K562 (cell line): ENCODE data around the gene YARS1.

Experiments used
- ATF7 ChIP-seq: fragments of 450-650 bp; IDR thresholded peaks from 2 replicates; pipeline ENCODE4 v1.7.1; 2014; ENCODE audit warnings: mild to moderate bottlenecking, moderate library complexity
- CBFB ChIP-seq: sonication (generic); formaldehyde crosslinking; IDR thresholded peaks from 2 replicates; pipeline ENCODE4 v1.4.0; 2020; ENCODE audit warnings: mild to moderate bottlenecking, missing genetic modification reagents
- GTF2A2 ChIP-seq: IDR thresholded peaks from 2 replicates; pipeline ENCODE4 v1.6.1; 2016; ENCODE audit warnings: mild to moderate bottlenecking, missing genetic modification characterization, missing compliant biosample characterization
- KLF16 ChIP-seq: IDR thresholded peaks from 2 replicates; pipeline ENCODE4 v1.6.1; 2016; ENCODE audit warnings: antibody characterized with exemption
- MEF2A ChIP-seq: IDR thresholded peaks from 2 replicates; pipeline ENCODE4 v1.6.1; 2011; ENCODE audit warnings: low read depth, mild to moderate bottlenecking, low read length, moderate library complexity; ENCODE audit not compliant: control insufficient read depth
- POLR2A ChIP-seq: fragments of 450-650 bp; conservative IDR thresholded peaks from 2 replicates; pipeline ENCODE4 v1.6.1; 2016
- POLR2AphosphoS5 ChIP-seq: IDR thresholded peaks from 2 replicates; pipeline ENCODE4 v1.6.1; 2011; ENCODE audit warnings: mild to moderate bottlenecking, low read depth, low read length, moderate library complexity; ENCODE audit not compliant: control insufficient read depth, insufficient read depth
- SNAPC5 ChIP-seq: fragments of 250-450 bp; sonication (Bioruptor Pico); IDR thresholded peaks from 2 replicates; pipeline ENCODE4 v1.8.0; 2021; ENCODE audit warnings: moderate library complexity, mild to moderate bottlenecking, inconsistent platforms
- SNRNP70 ChIP-seq: fragments of 200-400 bp; formaldehyde crosslinking; optimal IDR thresholded peaks from 2 replicates; pipeline ENCODE3; 2017; ENCODE audit warnings: low read depth, low read length
- TCF7L2 ChIP-seq: fragments of 150-350 bp; IDR thresholded peaks from 2 replicates; pipeline ENCODE4 v1.6.1; 2016; ENCODE audit warnings: low read depth, mild to moderate bottlenecking, low read length, moderate library complexity
- THAP12 ChIP-seq: fragments of 250-450 bp; sonication (Bioruptor Pico); IDR thresholded peaks from 2 replicates; pipeline ENCODE4 v1.9.0; 2021; ENCODE audit warnings: mild to moderate bottlenecking, inconsistent platforms
- USF1 ChIP-seq: sonication (generic); formaldehyde crosslinking; IDR thresholded peaks from 2 replicates; pipeline ENCODE4 v1.9.0; 2022; ENCODE audit warnings: mild to moderate bottlenecking, missing genetic modification reagents
- ZFP91 ChIP-seq: sonication (generic); formaldehyde crosslinking; IDR thresholded peaks from 2 replicates; pipeline ENCODE4 v1.8.0; 2022; ENCODE audit warnings: mild to moderate bottlenecking, missing genetic modification reagents

GRCh38 chr1:32848354-32849063 is 31.4 kb upstream of the YARS1 start:
- TF ChIP-seq KLF16 (no peak), ZFP91 (CRISPR knock-in tag) (no peak), USF1 (no peak), THAP12 (no peak), SNAPC5 (CRISPR knock-in tag) (no peak), MEF2A (no peak), GTF2A2 (no peak), POLR2A (no peak), ATF7 (no peak), TCF7L2 (no peak), POLR2AphosphoS5 (no peak), SNRNP70 (no peak), CBFB (no peak)
